ENCODE data around the gene MFAP3.

Gene MFAP3

GRCh38 chr5:154092356-154093141 lies 53.8 kb downstream of the MFAP3 start:
- DNase-seq (ENCODE audit: low spot score) = no peak

GRCh38 chr5:154093142-154093532 lies 54.4 kb downstream of the MFAP3 start:
- DNase-seq (ENCODE audit: low spot score) = no peak

GRCh38 chr5:154095904-154096303 lies 57.1 kb downstream of the MFAP3 start:
- no peak for DNase-seq (ENCODE audit: low spot score)

- no peak for DNase-seq (ENCODE audit: low spot score)
Measured at GRCh38 chr5:154097031-154097430, 58.3 kb downstream of the MFAP3 start.

GRCh38 chr5:154098465-154098864 lies 59.7 kb downstream of the MFAP3 start:
- no peak for DNase-seq (ENCODE audit: low spot score)

- no peak for DNase-seq (ENCODE audit: low spot score)
Measured at GRCh38 chr5:154101184-154101583, 62.4 kb downstream of the MFAP3 start.

GRCh38 chr5:154103233-154103632 lies 64.5 kb downstream of the MFAP3 start:
- DNase-seq (ENCODE audit: low spot score) = no peak
